Panc1 (cell line): ENCODE data around the gene ITK.

Experiments used
- POLR2AphosphoS5 ChIP-seq: IDR thresholded peaks from 2 replicates; pipeline ENCODE4 v1.6.1; 2012; ENCODE audit warnings: mild to moderate bottlenecking, low read depth, low read length, moderate library complexity
- TF ChIP-seq, protein P1 (sequence below): fragments of 450-650 bp; IDR thresholded peaks from 2 replicates; pipeline ENCODE4 v1.5.1; 2017; ENCODE audit warnings: mild to moderate bottlenecking

DNA sequence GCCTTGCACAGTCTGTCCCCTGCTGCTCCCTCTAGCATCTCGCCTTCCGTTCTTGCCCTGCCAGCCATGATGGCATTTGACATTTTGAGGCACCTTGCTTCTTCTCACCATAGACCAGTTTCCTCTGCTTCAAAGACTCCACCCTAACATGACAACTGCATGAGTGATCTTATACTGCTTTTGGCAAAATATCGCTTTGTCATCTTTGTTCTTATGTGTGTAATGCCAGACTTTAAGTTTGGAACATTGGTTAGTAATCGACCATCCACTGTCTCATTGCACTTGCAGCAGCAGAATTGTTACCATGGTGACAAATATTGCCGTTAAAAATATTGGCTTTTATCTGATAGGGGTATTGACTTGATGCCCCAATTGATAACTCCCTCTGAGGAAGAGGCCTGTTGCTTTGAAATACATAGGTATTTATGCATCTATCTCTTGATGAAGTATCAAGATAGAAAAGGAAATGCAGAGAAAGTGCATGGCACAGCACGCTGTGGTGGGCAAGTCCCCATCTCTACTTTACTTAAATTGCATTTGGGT, 21.4 kb upstream of the ITK start:
- TF ChIP-seq, protein P1, sequence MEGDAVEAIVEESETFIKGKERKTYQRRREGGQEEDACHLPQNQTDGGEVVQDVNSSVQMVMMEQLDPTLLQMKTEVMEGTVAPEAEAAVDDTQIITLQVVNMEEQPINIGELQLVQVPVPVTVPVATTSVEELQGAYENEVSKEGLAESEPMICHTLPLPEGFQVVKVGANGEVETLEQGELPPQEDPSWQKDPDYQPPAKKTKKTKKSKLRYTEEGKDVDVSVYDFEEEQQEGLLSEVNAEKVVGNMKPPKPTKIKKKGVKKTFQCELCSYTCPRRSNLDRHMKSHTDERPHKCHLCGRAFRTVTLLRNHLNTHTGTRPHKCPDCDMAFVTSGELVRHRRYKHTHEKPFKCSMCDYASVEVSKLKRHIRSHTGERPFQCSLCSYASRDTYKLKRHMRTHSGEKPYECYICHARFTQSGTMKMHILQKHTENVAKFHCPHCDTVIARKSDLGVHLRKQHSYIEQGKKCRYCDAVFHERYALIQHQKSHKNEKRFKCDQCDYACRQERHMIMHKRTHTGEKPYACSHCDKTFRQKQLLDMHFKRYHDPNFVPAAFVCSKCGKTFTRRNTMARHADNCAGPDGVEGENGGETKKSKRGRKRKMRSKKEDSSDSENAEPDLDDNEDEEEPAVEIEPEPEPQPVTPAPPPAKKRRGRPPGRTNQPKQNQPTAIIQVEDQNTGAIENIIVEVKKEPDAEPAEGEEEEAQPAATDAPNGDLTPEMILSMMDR = no peak
- TF ChIP-seq POLR2AphosphoS5 = no peak
